ENCODE results near the gene CGB8.
"Not testable (repeated sequence)": the region's sequence is repeated elsewhere in the genome, so short reads cannot be mapped to it uniquely, and the experiment has no call there.

CGB8 gene

DNA sequence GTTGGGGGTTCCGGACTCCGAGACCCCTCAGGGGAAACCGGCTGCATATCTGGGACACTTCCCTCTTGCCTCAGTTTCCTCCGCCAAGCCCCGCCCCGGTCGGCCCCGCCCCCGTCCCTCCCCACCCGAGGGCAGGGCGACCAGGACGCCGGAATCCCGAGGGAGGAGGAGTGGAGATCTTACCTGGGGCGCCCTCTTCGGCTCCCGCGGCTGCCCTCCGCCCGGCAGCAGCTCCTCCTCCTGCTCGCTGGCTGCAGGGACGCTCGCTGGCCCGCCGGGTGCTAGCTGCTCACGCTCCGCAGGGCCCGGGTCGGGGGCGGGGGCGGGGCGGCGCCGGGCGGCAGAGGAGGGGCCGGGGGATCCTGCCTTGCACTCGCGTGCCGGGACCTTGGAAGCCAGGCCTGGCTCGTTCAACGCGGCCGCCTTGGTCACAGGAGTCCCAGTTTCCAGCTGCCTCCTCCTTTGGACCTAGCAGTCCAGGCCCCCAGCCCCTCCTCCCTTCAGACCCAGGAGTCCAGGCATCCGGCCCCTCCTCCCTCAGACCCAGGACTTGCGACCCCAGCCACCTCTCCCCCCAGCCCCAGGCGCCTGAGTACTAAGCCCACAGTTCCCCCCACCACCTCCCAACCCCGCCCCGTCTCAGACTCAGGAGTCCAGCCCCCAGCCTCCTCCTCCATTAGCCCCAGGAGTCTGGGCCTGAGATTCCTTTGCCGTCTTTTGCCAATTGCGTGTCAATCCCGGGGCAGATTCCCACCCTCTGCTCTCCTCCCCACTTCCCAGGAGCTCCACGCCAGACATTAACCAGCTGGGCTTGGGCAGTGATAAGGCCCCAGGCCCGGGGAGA is 16.1 kb upstream of the CGB8 start, which contains the start of gene NTF4:
Gene NTF4 (minus strand): TSS at position 51 of the 844 bp plus-strand sequence. CDS start 2,821 bp downstream, outside the sequence.
- DNase-seq = no peak

DNA sequence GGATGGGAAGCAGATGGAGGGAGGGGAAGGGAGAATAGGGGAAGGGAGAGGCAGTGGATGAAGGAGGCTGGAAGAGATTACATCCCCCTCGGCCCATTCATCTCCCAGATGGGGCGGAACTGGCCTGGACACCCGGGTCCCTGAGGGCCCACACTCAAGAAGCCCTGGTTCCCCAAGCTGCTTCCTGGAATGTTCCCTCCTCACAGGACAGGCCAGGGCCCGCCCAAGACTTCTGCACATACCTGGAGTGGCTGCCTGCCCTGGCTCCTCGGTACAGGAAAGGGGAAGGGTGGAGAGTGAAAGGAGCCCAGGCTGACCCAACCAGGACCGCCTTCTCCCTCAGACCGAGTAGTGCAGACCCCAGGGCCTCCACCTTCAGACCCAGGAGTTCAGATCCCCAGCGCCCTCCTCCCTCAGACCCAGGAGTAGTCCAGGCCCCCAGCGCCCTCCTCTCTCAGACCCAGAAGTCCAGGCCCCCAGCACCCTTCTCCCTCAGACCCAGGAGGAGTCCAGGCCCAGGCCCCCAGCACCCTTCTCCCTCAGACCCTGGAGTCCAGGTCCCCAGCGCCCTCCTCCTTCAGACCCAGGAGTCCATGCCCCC is 15.2 kb upstream of the CGB8 start:
- no peak for DNase-seq

DNA sequence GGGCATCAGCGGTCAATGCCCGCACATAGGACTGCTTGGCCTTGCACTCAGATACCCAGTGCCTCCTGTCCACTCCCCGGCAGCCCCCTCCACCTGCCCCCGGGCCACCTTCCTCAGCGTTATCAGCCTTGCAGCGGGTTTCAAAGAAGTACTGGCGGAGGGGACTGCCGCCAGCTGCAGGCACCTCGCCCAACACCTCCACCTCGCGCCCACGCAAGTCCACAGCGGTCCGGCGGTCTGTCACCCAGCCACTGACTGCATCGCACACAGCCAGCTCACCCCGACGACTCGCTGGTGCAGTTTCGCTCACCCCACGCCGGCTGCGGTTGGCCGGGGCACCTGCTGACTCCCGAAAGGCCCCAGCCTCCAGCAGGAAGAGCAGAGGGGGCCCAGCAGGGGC is 12.5 kb upstream of the CGB8 start:
- no peak for DNase-seq

DNA sequence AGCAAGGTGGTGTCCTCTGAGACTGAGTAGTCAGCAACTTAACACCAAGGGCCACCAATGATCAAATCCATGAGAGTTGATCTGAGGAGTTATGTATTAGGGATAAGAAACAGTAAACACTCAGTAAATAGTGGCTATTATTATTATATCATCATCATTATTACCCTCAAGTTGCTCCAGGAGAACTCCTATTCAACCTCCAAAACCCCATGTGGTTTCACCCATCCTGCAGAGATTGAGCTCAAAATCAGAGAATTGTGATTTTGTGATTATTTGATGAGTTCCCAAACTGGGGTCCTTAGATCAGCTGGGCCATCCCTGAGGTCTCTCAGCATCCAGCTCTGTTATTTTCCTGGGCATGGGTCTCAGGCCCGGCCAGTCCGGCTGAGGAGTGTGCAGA is 12.1 kb upstream of the CGB8 start:
- DNase-seq = no peak

DNA sequence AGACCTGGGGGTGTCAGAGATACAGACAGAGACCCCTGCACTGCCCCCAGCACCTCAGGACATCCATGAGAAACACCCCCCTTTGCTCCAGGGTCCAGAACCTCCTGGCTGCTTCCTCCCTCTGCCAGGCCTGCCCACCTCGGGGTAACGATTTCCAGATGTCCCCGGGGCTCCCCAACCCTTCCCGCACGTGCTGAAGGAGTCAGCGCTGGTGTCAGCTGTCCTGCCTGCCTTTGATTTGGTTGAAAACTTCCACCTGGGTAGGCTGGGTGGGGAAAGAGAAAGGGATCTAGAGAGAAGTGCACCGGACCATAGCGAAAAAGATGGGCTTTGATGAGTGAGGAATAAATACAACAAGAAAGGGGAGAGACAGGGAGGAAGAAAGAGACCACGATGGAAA is 10.1 kb upstream of the CGB8 start:
- DNase-seq = no peak

DNA sequence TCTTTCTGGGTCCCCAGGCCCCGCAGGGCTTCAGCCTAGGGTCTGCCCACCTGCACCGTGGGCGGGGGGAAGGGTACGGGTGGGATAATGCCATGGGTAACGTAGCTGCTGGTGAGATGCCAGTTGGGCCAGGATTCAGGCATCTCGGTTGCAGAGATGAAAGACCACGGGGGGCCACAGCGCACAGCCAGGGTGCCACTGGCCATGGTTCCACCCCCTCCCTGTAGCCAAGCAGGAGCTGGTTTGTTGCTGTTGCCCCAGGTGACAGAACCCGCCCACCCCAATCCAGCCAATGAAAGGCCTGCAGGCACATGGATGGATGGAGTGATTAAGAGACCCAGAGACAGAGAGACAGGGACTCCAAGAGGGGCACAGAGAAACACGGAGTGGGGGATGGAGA is 9.7 kb upstream of the CGB8 start:
- DNase-seq = peak; percentile 54

DNA sequence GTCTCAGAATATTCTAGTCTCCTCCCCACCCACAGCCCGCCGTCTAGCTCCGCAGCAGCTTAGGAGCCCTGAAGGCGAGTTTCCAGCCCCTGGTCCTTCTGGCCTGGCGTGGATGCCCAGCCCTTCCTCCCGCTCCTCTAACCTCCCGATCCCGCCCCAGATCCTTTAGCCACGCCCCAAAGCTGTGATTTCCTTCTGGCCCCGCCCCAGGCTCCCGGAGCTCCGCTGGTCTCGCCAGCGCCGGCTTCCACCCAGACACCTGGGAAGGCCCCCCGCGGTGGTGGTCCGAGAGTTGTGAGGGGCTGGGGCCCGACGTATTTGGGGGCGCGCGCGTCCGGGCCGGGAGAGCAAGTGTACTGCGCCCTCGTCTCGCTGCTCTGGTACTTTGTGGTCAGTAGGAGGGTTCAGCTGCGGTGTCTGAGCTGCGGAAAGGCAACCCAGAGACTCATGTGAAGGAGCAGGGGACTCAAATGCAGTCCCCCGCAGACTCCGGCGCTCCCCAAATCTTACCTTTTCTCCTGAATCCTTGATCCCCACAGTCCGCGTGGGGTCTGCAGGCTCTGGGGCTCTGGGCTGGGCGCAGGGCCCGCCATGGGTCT is 8.8 kb upstream of the CGB8 start, which contains the start of gene CGB7:
Gene CGB7 (minus strand): TSS at position 114 of the 599 bp plus-strand sequence. CDS start 2,374 bp downstream, outside the sequence.
- DNase-seq = peak; percentile 26

DNA sequence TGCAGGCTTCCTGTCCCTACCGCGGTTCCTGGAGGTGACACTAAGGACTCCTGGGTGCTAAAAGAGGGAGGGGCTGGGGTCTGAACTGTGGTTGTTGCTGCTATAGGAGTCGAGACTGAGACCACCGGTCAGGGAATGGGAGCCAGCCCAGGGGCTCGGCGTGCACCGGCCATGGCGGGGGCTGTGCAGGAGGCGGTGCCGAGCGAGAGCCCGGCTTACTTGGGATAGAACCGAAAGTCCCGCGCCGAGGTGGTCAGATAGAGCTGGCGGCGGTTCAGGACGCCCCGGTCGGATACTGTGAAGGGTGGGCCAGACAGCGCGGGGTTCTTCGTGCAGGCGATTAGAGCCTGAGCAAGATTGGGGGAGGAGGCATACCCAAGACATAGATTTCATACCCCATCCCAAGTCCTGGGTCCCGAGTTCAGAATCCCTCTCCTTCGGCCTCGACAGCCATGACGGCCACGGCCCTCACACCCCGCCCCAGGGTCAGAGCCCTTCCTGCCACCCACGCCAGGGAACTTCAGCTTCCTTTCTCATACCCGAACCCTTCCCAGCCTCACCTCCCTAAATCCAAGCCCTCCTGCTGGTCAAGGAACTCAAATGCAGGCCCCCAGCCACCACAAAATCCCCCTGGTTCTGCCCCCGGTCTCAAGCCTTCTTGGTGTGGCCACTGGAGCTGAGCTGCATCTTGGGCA is 8.1 kb upstream of the CGB8 start:
- not testable (repeated sequence) for DNase-seq

DNA sequence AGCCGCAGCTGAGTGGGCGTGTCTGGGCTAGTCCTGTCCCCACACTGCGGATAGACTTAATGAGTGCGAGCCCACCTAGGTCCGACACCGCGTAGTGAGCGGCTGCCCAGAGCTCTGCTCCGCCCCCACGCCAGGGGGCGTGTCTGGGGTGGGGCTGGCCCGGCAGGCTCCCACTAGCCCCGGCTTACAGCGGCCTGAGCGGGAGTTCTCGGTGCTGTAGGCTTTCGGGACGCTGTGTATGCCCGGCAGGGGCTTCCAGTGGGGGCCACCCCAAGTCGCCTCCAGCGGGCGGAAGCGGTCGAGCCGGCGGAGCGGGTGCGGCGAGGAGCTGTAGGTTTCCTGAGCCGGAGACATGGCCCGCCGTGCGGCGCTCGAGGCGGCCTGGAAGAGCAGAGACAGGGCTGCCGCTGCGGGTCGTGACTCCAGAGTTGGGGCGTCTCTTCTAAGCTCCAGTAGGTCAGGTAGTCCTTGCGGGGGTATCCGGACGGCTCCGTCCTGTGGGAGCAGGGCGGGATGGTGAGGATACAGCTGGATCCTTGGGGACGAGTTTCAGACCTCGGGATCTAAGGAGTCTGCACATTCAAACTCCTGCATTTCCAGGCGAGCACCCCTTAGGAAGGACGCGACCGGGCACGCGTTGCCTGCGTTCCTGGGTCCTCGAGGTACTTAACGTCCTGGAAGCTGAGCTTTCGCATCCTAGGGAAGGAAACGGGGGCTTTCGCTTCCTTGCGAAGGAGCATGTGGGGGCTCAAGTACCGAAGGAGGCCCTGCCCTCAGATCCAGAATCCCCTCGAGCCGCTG is 7.4 kb upstream of the CGB8 start:
- no peak for DNase-seq

DNA sequence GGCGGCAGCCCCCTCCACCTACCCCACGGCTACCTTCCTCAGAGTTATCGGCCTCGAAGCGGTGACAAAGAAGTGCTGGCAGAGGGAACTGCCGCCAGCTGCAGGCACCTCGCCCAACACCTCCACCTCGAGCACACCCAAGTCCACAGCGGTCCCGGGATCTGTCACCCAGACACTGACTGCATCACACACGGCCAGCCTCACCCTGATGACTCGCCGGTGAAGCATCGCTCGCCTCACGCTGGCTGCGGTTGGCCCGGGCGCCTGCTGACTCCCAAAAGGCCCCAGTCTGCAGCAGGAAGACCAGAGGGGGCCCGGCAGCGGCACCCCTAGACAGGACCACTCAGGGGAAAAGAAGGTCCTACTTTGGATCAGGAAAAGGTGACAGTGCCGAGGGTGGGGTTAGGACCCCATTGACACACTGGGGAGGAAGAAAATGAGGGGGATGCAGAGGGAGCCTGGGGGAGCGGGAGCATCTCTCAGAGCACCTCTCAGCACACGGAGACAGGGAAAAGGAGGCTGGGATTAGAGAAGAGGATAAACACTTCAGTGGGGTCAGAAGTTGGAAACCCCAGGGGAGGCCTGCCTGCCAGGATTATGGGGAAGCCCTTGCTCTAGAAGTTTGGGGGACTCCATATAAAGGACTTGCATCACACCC is 1.6 kb upstream of the CGB8 start:
- not testable (repeated sequence) for DNase-seq

DNA sequence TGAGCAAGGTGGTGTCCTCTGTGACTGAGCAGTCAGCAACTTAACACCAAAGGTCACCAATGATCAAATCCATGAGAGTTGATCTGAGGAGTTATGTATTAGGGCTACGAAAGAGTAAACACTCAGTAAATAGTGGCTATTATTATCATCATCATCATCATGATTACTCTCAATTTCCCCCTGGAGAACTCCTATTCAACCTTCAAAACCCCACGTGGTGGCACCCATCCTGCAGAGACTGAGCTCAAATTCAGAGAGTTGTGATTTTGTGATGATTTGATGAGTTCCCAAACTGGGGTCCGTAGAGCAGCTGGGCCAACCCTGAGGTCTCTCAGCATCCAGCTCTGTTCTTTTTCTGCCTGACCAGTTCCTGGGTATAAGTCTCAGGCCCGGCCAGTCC is 923 bp upstream of the CGB8 start:
- DNase-seq = not testable (repeated sequence)

DNA sequence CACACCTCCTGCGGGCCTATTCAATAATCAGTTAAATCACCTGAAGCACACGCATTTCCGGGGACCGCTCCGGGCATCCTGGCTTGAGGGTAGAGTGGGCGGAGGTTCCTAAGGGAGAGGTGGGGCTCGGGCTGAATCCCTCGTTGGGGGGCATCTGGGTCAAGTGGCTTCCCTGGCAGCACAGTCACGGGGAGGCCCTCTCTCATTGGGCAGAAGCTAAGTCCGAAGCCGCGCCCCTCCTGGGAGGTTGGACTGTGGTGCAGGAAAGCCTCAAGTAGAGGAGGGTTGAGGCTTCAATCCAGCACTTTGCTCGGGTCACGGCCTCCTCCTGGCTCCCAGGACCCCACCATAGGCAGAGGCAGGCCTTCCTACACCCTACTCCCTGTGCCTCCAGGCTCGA is 5.4 kb downstream of the CGB8 start, which contains the start of gene CGB5:
Gene CGB5 (plus strand): TSS at position 301 of the 400 bp plus-strand sequence. CDS start 362 bp downstream, outside the sequence.
- not testable (repeated sequence) for DNase-seq

DNA sequence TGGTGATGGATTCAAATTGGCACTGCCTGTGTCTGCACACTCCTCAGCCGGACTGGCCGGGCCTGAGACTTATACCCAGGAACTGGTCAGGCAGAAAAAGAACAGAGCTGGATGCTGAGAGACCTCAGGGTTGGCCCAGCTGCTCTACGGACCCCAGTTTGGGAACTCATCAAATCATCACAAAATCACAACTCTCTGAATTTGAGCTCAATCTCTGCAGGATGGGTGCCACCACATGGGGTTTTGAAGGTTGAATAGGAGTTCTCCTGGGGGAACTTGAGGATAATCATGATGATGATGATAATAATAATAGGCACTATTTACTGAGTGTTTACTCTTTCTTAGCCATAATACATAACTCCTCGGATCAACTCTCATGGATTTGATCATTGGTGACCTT is 6.2 kb downstream of the CGB8 start:
- DNase-seq = not testable (repeated sequence)

DNA sequence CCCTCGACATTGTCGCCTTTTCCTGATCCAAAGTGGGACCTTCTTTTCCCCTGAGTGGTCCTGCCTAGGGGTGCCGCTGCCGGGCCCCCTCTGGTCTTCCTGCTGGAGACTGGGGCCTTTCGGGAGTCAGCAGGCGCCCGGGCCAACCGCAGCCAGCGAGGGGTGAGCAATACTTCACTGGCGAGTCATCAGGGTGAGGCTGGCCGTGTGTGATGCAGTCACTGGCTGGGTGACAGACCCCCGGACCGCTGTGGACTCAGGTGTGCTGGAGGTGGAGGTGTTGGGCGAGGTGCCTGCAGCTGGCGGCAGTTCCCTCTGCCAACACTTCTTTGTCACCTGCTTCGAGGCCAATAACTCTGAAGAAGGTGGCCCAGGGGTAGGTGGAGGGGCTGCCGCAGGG is 6.7 kb downstream of the CGB8 start:
- DNase-seq = no peak

DNA sequence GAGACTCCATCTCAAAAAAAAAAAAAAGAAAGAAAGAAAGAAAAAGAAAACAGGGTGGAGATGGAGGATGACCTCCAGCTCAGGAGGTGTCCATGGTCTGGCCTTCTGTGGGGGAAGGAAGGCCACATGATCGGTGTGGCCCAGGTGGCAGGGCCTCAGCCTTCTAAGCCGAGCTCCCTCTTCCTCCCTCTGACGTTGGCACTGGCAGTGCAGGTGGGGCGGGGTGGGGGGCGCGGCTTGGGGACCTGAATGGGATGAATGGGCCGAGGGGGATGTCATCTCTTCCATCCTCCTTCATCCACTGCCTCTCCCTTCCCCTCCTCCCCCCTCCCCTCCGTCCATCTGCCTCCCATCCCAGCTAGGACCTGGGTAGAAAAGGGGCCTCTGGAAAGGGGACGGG is 9.2 kb downstream of the CGB8 start:
- not testable (repeated sequence) for DNase-seq

DNA sequence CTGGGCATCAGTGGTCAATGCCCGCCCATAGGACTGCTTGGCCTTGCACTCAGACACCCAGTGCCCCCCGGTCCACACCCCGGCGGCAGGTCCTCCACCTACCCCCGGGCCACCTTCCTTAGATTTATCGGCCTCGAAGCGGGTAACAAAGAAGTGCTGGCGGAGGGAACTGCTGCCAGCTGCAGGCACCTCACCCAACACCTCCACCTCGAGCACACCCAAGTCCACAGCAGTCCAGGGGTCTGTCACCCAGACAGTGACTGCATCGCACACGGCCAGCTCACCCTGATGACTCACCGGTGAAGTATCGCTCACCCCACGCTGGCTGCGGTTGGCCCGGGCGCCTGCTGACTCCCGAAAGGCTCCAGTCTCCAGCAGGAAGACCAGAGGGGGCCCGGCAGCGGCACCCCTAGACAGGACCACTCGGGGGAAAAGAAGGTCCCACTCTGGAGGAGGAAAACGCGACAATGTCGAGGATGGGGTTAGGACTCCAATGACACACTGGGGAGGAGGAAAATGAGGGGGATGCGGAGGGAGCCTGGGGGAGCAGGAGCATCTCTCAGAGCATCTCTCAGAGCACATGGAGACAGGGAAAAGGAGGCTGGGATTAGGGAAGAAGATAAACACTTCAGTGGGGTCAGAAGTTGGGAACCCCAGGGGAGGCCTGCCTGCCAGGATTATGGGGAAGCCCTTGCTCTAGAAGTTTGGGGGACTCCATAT is 10.2 kb downstream of the CGB8 start:
- DNase-seq = not testable (repeated sequence)

DNA sequence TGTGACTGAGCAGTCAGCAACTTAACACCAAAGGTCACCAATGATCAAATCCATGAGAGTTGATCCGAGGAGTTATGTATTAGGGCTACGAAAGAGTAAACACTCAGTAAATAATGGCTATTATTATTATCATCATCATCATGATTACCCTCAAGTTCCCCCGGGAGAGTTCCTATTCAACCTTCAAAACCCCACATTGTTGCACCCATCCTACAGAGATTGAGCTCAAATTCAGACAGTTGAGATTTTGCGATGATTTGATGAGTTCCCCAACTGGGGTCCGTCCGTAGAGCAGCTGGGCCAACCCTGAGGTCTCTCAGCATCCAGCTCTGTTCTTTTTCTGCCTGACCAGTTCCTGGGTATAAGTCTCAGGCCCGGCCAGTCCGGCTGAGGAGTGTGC is 10.8 kb downstream of the CGB8 start:
- DNase-seq = not testable (repeated sequence)

DNA sequence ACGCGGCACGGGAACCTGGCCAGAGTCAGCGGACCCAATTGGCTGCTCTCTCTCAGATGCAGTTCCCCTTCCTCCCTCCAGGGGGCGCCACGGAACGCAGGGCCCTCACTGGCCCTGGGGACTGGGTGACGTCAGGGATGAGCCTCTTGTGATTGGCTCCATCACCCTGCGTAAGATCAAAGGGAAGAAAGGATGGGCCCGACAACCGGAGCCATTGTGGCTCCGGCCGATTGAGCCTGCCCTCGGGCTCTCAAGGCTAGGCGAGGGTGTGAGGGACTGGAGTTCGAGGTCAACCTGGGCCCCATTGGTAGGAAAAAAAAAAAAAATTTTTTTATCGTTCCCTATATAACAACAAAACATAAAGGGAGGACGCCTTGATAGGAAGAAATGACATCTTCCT is 12.1 kb downstream of the CGB8 start, which contains the start of gene CGB1:
Gene CGB1 (minus strand): TSS at position 81 of the 400 bp plus-strand sequence. CDS start 184 bp downstream, outside the sequence.
- DNase-seq = peak; percentile 79

DNA sequence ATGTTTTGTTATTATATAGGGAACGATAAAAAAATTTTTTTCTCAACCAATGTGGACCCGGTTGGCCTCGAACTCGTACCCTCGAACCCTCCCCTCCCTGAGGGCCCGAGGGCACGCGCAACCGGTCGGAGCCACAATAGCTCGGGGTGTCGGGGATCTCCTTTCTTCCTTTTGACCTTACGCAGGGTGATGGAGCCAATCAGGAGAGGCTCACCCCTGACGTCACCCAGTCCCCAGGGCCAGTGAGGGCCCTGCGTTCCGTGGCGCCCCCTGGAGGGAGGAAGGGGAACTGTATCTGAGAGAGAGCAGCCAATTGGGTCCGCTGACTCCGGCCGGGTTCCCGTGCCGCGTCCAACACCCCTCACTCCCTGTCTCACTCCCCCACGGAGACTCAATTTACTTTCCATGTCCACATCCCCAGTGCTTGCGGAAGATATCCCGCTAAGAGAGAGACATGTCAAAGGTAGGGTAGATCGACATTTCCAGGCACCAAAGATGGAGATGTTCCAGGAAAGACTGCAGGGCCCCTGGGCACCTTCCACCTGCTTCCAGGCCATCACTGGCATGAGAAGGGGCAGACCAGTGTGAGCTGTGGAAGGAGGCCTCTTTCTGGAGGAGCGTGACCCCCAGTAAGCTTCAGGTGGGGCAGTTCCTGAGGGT is 17.1 kb downstream of the CGB8 start, which contains the start of gene CGB2:
Gene CGB2 (plus strand): TSS at position 249 of the 660 bp plus-strand sequence. CDS start 206 bp downstream, at position 455.
- DNase-seq = peak; percentile 90

DNA sequence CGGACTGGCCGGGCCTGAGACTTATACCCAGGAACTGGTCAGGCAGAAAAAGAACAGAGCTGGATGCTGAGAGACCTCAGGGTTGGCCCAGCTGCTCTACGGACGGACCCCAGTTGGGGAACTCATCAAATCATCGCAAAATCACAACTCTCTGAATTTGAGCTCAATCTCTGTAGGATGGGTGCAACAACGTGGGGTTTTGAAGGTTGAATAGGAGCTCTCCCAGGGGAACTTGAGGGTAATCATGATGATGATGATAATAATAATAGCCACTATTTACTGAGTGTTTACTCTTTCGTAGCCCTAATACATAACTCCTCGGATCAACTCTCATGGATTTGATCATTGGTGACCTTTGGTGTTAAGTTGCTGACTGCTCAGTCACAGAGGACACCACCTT is 18.6 kb downstream of the CGB8 start:
- not testable (repeated sequence) for DNase-seq
